Dermis microvascular lymphatic vessel endothelial cell (primary cell): ENCODE results near the gene VEGFA. TPM values are rescaled to one million over a fixed set of nuclear protein-coding genes. Genes with fewer than 3 reads are reported as not detected.

Experiments used
- DNase-seq, 2 donors: peaks; one replicate each; pipeline versions ENCODE4 v3.0.0 to v3.0.0-alpha.2; 2010; ENCODE audit warnings: low read depth in 2 of 2
- total RNA-seq: library from RNA; depleted of rRNA; stranded (reverse); fragments of >200 nt; gene quantifications from 2 replicates; pipeline ENCODE4 v1.2.1, GENCODE V29; 2014

VEGFA gene
- total RNA-seq, 1 donor from 2014 or later = 4.5 TPM

- no peak for DNase-seq
These were observed 14.2 kb downstream of the VEGFA start for GRCh38 chr6:43784049-43784855.

GRCh38 chr6:43785220-43785752 lies 15.3 kb downstream of the VEGFA start:
- DNase-seq = no peak

- DNase-seq = no peak
These were observed 15.9 kb downstream of the VEGFA start for GRCh38 chr6:43785904-43786303.

GRCh38 chr6:43786664-43787329 lies 16.8 kb downstream of the VEGFA start:
- DNase-seq = no peak

GRCh38 chr6:43788301-43788700 lies 18.3 kb downstream of the VEGFA start:
- DNase-seq = no peak

GRCh38 chr6:43789447-43789846 lies 19.4 kb downstream of the VEGFA start:
- no peak for DNase-seq

- no peak for DNase-seq
These were observed 20.0 kb downstream of the VEGFA start for GRCh38 chr6:43790031-43790430.

GRCh38 chr6:43791745-43792422 lies 21.9 kb downstream of the VEGFA start:
- DNase-seq = no peak

- no peak for DNase-seq
These were observed 23.3 kb downstream of the VEGFA start for GRCh38 chr6:43793154-43793874.

- DNase-seq = no peak
These were observed 23.8 kb downstream of the VEGFA start for GRCh38 chr6:43793875-43794242.

GRCh38 chr6:43795421-43795820 lies 25.4 kb downstream of the VEGFA start:
- no peak for DNase-seq

- DNase-seq = no peak
These were observed 26.2 kb downstream of the VEGFA start for GRCh38 chr6:43796168-43796567.

- DNase-seq = no peak
These were observed 27.2 kb downstream of the VEGFA start for GRCh38 chr6:43796903-43797890.

GRCh38 chr6:43797919-43798318 lies 27.9 kb downstream of the VEGFA start:
- no peak for DNase-seq

- peak in 1 of 2 donors; percentile 67 for DNase-seq
These were observed 28.9 kb downstream of the VEGFA start for GRCh38 chr6:43798688-43799444.

- DNase-seq = no peak
These were observed 29.7 kb downstream of the VEGFA start for GRCh38 chr6:43799551-43800297.

- DNase-seq = no peak
These were observed 30.2 kb downstream of the VEGFA start for GRCh38 chr6:43800298-43800623.

GRCh38 chr6:43800746-43801494 lies 30.9 kb downstream of the VEGFA start:
- DNase-seq = no peak
